Neural progenitor cell (in vitro differentiated cells): Measurements from ENCODE around the gene GPR65.

ENCODE experiments used
- EZH2 ChIP-seq: fragments of 200-600 bp; sonication (generic); IDR thresholded peaks from 2 replicates; pipeline ENCODE4 v1.6.1; 2017; ENCODE audit warnings: antibody characterized with exemption, mild to moderate bottlenecking, moderate library complexity
- TF ChIP-seq, protein P1 (sequence below): fragments of 200-600 bp; sonication (generic); IDR thresholded peaks from 2 replicates; pipeline ENCODE4 v1.5.1; 2017; ENCODE audit warnings: antibody characterized with exemption, mild to moderate bottlenecking

DNA sequence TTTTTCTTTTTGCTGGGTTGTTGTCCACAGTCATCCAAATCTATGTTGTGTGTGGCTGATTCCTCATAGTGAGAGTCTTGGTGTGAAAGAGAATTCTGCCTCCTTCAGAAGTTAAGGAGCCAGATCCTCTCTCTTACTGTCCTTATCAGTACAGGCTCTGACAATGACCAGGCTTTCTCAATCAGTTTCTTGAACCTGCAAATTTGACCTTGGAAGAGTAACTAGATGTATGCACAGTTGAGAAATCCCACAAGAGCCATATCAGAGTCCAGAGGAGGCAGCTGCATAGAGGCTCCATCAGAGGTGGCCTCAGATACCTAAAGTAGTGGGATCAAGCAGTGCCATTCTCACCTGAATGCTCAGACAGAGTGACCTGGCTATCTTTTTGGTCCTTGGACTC lies 6.5 kb upstream of the GPR65 start:
- TF ChIP-seq, protein P1, sequence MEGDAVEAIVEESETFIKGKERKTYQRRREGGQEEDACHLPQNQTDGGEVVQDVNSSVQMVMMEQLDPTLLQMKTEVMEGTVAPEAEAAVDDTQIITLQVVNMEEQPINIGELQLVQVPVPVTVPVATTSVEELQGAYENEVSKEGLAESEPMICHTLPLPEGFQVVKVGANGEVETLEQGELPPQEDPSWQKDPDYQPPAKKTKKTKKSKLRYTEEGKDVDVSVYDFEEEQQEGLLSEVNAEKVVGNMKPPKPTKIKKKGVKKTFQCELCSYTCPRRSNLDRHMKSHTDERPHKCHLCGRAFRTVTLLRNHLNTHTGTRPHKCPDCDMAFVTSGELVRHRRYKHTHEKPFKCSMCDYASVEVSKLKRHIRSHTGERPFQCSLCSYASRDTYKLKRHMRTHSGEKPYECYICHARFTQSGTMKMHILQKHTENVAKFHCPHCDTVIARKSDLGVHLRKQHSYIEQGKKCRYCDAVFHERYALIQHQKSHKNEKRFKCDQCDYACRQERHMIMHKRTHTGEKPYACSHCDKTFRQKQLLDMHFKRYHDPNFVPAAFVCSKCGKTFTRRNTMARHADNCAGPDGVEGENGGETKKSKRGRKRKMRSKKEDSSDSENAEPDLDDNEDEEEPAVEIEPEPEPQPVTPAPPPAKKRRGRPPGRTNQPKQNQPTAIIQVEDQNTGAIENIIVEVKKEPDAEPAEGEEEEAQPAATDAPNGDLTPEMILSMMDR = no peak
- TF ChIP-seq EZH2 = no peak
